NOMO-1 treated with DMSO at 0.1 percent for 48 hours (cell line): ENCODE data around the gene AHDC1.

ENCODE experiments used
- DNase-seq: peaks from one replicate; lab custom pipeline; 2025; ENCODE audit not compliant: unreplicated experiment; lab: John Stamatoyannopoulos, UW

The AHDC1 gene

GRCh38 chr1:27566462-27567145, 37.3 kb downstream of the AHDC1 start:
- DNase-seq = no peak

GRCh38 chr1:27564710-27565649, 39.0 kb downstream of the AHDC1 start:
- no peak for DNase-seq

GRCh38 chr1:27563591-27564471, 40.1 kb downstream of the AHDC1 start:
- peak; percentile 25 for DNase-seq

- no peak for DNase-seq
These were observed 40.7 kb downstream of the AHDC1 start for GRCh38 chr1:27563341-27563590.

GRCh38 chr1:27562534-27563340, 41.2 kb downstream of the AHDC1 start:
- DNase-seq = no peak

- DNase-seq = no peak
These were observed 41.9 kb downstream of the AHDC1 start for GRCh38 chr1:27562021-27562420.

GRCh38 chr1:27561124-27561899, 42.6 kb downstream of the AHDC1 start:
- no peak for DNase-seq

GRCh38 chr1:27560268-27561123, 43.4 kb downstream of the AHDC1 start:
- no peak for DNase-seq

- no peak for DNase-seq
These were observed 44.4 kb downstream of the AHDC1 start for GRCh38 chr1:27559466-27560030.

GRCh38 chr1:27557596-27558340, 46.2 kb downstream of the AHDC1 start:
- peak; percentile 35 for DNase-seq

- DNase-seq = peak; percentile 81
These were observed 47.0 kb downstream of the AHDC1 start for GRCh38 chr1:27556781-27557595.

- no peak for DNase-seq
These were observed 47.5 kb downstream of the AHDC1 start for GRCh38 chr1:27556435-27556780.

GRCh38 chr1:27555700-27556424, 48.1 kb downstream of the AHDC1 start:
- no peak for DNase-seq

GRCh38 chr1:27554759-27555699, 48.9 kb downstream of the AHDC1 start:
- no peak for DNase-seq

- no peak for DNase-seq
These were observed 49.7 kb downstream of the AHDC1 start for GRCh38 chr1:27554293-27554692.
